Neural cell (in vitro differentiated cells): ENCODE measurements around the gene WIPI1. TPM values are rescaled to one million over a fixed set of nuclear protein-coding genes. Genes with fewer than 3 reads are reported as not detected.
A peak's percentile ranks its signal among the peaks of the same experiment; 100 is the strongest.
"Not testable (repeated sequence)": the region's sequence is repeated elsewhere in the genome, so short reads cannot be mapped to it uniquely, and the experiment has no call there.

Source experiments
- H2AFZ ChIP-seq: fragments of 200-600, 300-800 bp; sonication (generic), shearing (Covaris generic); 2 replicates; pipeline ENCODE4 v1.6.0; 2014; ENCODE audit warnings: low read depth, mild to moderate bottlenecking, antibody characterized with exemption, low read length, moderate library complexity
- H3F3A ChIP-seq: fragments of 200-600 bp; shearing (Covaris generic); 2 replicates; pipeline ENCODE4 v1.6.1; 2016; ENCODE audit warnings: mild to moderate bottlenecking, moderate library complexity, mixed read lengths, antibody characterized with exemption, low read length; ENCODE audit not compliant: insufficient read depth, poor library complexity, severe bottlenecking
- H3K27ac ChIP-seq: fragments of 200-600, 300-800 bp; sonication (generic), shearing (Covaris generic); 2 replicates; pipeline ENCODE4 v1.5.1; 2014; ENCODE audit warnings: mild to moderate bottlenecking, low read length, moderate library complexity
- H3K27me3 ChIP-seq: fragments of 300-800, 200-600 bp; sonication (generic), shearing (Covaris generic); 2 replicates; pipeline ENCODE4 v1.6.0; 2014; ENCODE audit warnings: mild to moderate bottlenecking, low read depth, low read length, moderate library complexity; ENCODE audit not compliant: insufficient read depth
- H3K36me3 ChIP-seq: fragments of 300-800, 200-600 bp; sonication (generic), shearing (Covaris generic); 2 replicates; pipeline ENCODE4 v1.5.1; 2014; ENCODE audit warnings: mild to moderate bottlenecking, antibody characterized with exemption, low read length, moderate library complexity; ENCODE audit not compliant: insufficient read depth
- H3K4me2 ChIP-seq: fragments of 300-800, 200-600 bp; sonication (generic), shearing (Covaris generic); 2 replicates; pipeline ENCODE4 v1.6.0; 2014; ENCODE audit warnings: mild to moderate bottlenecking, low read length
- H3K4me3 ChIP-seq: fragments of 300-800, 200-600 bp; sonication (generic), shearing (Covaris generic); 2 replicates; pipeline ENCODE4 v1.5.1; 2014; ENCODE audit warnings: mild to moderate bottlenecking, low read length, moderate library complexity
- H3K79me2 ChIP-seq: fragments of 200-600 bp; shearing (Covaris generic); replicated peaks from 2 replicates; pipeline ENCODE4 v1.6.0; 2014; ENCODE audit warnings: mild to moderate bottlenecking, low read length, moderate library complexity; ENCODE audit not compliant: insufficient read depth
- H3K9ac ChIP-seq: fragments of 300-800, 200-600 bp; sonication (generic), shearing (Covaris generic); 2 replicates; pipeline ENCODE4 v1.6.1; 2016; ENCODE audit warnings: mild to moderate bottlenecking, low read length, mixed read lengths
- H3K9me2 ChIP-seq: fragments of 200-600 bp; shearing (Covaris generic); 2 replicates; pipeline ENCODE4 v1.6.1; 2016; ENCODE audit warnings: mild to moderate bottlenecking, low read length, mixed read lengths; ENCODE audit not compliant: insufficient read depth
- H3K9me3 ChIP-seq: fragments of 200-600, 300-800 bp; sonication (generic), shearing (Covaris generic); 2 replicates; pipeline ENCODE4 v1.6.1; 2016; ENCODE audit warnings: mild to moderate bottlenecking, mixed run types, low read length, moderate library complexity, mixed read lengths
- H4K20me1 ChIP-seq: fragments of 200-600 bp; shearing (Covaris generic); 2 replicates; pipeline ENCODE4 v1.6.1; 2016; ENCODE audit warnings: mild to moderate bottlenecking, mixed run types; ENCODE audit not compliant: insufficient read depth
- CTCF ChIP-seq: fragments of 450-650 bp; IDR thresholded peaks from 2 replicates; pipeline ENCODE4 v1.5.1; 2014; ENCODE audit warnings: antibody characterized with exemption, mild to moderate bottlenecking, moderate library complexity; ENCODE audit not compliant: poor library complexity, severe bottlenecking
- EP300 ChIP-seq: fragments of 450-650 bp; conservative IDR thresholded peaks from 2 replicates; pipeline ENCODE4 v1.6.1; 2014; ENCODE audit warnings: antibody characterized with exemption, mild to moderate bottlenecking, moderate library complexity; ENCODE audit not compliant: poor library complexity, severe bottlenecking
- EZH2 ChIP-seq: fragments of 200-600, 300-800 bp; shearing (Covaris generic), sonication (generic); IDR thresholded peaks from 2 replicates; pipeline ENCODE4 v1.6.1; 2014; ENCODE audit warnings: antibody characterized with exemption, low read length, borderline replicate concordance, mild to moderate bottlenecking; ENCODE audit not compliant: insufficient read depth, poor library complexity, severe bottlenecking
- MXI1 ChIP-seq: fragments of 450-650 bp; conservative IDR thresholded peaks from 2 replicates; pipeline ENCODE4 v1.6.1; 2014; ENCODE audit warnings: antibody characterized with exemption, mild to moderate bottlenecking; ENCODE audit not compliant: poor library complexity, severe bottlenecking
- POLR2AphosphoS5 ChIP-seq: IDR thresholded peaks from 2 replicates; pipeline ENCODE4 v1.6.1; 2012
- RAD21 ChIP-seq: fragments of 450-650 bp; conservative IDR thresholded peaks from 2 replicates; pipeline ENCODE4 v1.6.1; 2014; ENCODE audit warnings: antibody characterized with exemption, mild to moderate bottlenecking, moderate library complexity
- REST ChIP-seq: IDR thresholded peaks from 2 replicates; pipeline ENCODE4 v1.6.1; 2012; ENCODE audit warnings: borderline replicate concordance
- SMC3 ChIP-seq: fragments of 450-650 bp; conservative IDR thresholded peaks from 2 replicates; pipeline ENCODE4 v1.6.1; 2014; ENCODE audit warnings: antibody characterized with exemption, mild to moderate bottlenecking, moderate library complexity; ENCODE audit not compliant: poor library complexity
- TAF1 ChIP-seq: IDR thresholded peaks from 2 replicates; pipeline ENCODE4 v1.6.1; 2012; ENCODE audit warnings: low read depth
- polyA plus RNA-seq: library from polyadenylated mRNA; depleted of rRNA; stranded (reverse); fragments of >200 nt; gene quantifications from 2 replicates; pipeline ENCODE4 v1.2.3, GENCODE V29; 2014

Gene WIPI1
- polyA plus RNA-seq, 1 donor from 2014 or later: 17.8 TPM

GRCh38 chr17:68417317-68417716, 40.0 kb downstream of the WIPI1 start:
- H3K9ac ChIP-seq: no peak overlapping the region
- H3K9me2 ChIP-seq: no peaks in the 10 kb centered on the region
- no peak overlapping the region for H2AFZ ChIP-seq
- no peak overlapping the region for H3K4me3 ChIP-seq
- no peak overlapping the region for H3K4me2 ChIP-seq
- no peaks in the 10 kb centered on the region for H3K27me3 ChIP-seq
- no peaks in the 10 kb centered on the region for H3K9me3 ChIP-seq
- H4K20me1 ChIP-seq: no peaks in the 10 kb centered on the region
- no peak overlapping the region for H3K27ac ChIP-seq
- no peaks in the 10 kb centered on the region for H3K79me2 ChIP-seq
- TF ChIP-seq CTCF: no peak
- TF ChIP-seq MXI1: no peak
- TF ChIP-seq POLR2AphosphoS5: no peak
- no peak for TF ChIP-seq RAD21
- TF ChIP-seq EP300: no peak
- TF ChIP-seq REST: no peak
- no peak for TF ChIP-seq TAF1
- TF ChIP-seq EZH2: no peak
- TF ChIP-seq SMC3: no peak
- no peaks in the 10 kb centered on the region for H3K36me3 ChIP-seq
- no peaks in the 10 kb centered on the region for H3F3A ChIP-seq

GRCh38 chr17:68414901-68415300, 42.4 kb downstream of the WIPI1 start:
- not testable (repeated sequence) for H3K36me3 ChIP-seq, H3K79me2 ChIP-seq, H3K9ac ChIP-seq, H3K4me3 ChIP-seq, H4K20me1 ChIP-seq, H3F3A ChIP-seq, H3K27me3 ChIP-seq, H3K27ac ChIP-seq, H3K9me2 ChIP-seq, H3K4me2 ChIP-seq, H2AFZ ChIP-seq, H3K9me3 ChIP-seq

- H3K4me2 ChIP-seq: not testable (repeated sequence)
Observed at GRCh38 chr17:68413597-68414560, 43.4 kb downstream of the WIPI1 start.

GRCh38 chr17:68407656-68408055, 49.6 kb downstream of the WIPI1 start:
- not testable (repeated sequence) for H3K9me2 ChIP-seq, H3K9me3 ChIP-seq, H3K27me3 ChIP-seq, H3K4me2 ChIP-seq, H2AFZ ChIP-seq, H4K20me1 ChIP-seq, H3K27ac ChIP-seq, H3K36me3 ChIP-seq, H3K4me3 ChIP-seq, H3F3A ChIP-seq, H3K9ac ChIP-seq, H3K79me2 ChIP-seq

More at GRCh38 chr17:68413597-68414560, 43.4 kb downstream of the WIPI1 start:
- H3K4me3 ChIP-seq: peak overlapping the region; percentile 35
- H3K36me3 ChIP-seq, H3F3A ChIP-seq, H2AFZ ChIP-seq, H4K20me1 ChIP-seq, H3K9ac ChIP-seq, H3K9me2 ChIP-seq, H3K9me3 ChIP-seq, H3K27ac ChIP-seq, H3K27me3 ChIP-seq, H3K79me2 ChIP-seq: not testable (repeated sequence)

- H2AFZ ChIP-seq, H3K4me2 ChIP-seq, H3F3A ChIP-seq, H3K9me2 ChIP-seq, H3K27me3 ChIP-seq, H3K4me3 ChIP-seq, H4K20me1 ChIP-seq, H3K36me3 ChIP-seq, H3K27ac ChIP-seq, H3K9me3 ChIP-seq, H3K9ac ChIP-seq, H3K79me2 ChIP-seq: not testable (repeated sequence)
Observed at GRCh38 chr17:68403837-68404236, 53.5 kb downstream of the WIPI1 start.
